Cardiac atrium fibroblast (primary cell): ENCODE data around the gene SLC18B1. TPM values are rescaled to one million over a fixed set of nuclear protein-coding genes. Genes with fewer than 3 reads are reported as not detected.

Source experiments
- total RNA-seq: library from RNA; depleted of rRNA; stranded (reverse); fragments of >200 nt; gene quantifications from 2 replicates; pipeline ENCODE4 v1.2.3, GENCODE V29; 2015

Gene SLC18B1
- total RNA-seq, result 1.6 and 4.9 TPM in 2 replicates

DNA sequence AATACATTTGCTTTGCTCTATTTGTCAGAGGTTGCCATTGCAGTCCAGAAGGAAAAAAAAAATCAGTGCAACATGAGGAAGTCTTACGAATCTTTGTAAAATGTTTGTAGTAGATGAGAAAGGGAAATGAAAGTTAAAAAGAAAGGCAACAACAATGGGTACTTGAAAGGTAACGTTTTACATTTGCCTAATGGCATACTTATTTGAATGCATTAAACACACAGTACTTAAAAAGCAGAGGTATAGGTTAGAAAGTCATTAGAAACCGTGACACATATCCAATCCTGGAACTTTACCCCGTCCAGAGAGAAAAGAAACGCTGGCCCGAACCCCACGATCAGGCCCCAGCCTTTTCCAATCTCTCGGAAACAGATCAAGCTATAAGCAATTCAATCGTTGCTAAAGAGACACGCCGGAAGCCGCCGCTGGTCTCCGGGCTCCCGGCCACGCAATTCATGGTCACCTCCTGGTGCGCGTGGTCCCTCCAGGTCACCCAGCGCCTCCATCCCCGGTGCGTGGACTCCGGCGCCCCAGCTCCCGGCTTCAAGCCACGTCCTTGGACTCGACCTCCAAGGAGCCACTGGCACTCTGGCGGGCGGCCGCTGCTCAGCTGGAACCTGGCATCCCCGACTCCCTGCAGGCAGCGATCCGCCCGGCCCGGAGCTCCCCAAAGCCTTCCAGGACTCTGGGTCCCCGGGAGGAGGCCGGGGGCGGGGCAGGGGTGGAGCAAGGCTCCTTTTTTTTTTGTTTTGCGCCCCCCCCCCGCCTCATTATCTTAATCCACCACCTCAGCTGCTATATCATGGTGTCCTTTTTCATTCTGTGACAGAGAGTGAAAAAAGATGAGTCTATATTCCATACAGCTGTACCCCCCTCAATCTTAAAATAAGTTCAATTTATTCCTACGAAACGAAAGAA is at the start of gene SLC18B1:
Gene SLC18B1, minus strand, starts transcription at position 687 of the 918 bp plus-strand sequence. Its CDS starts 181 bp downstream, at position 506.

Other genes starting within 250 kb of the SLC18B1 start
- not detected in 2 replicates for gene TAAR8, start 246.0 kb downstream of the SLC18B1 start, total RNA-seq
- not detected in 2 replicates for gene TAAR6, start 228.3 kb downstream of the SLC18B1 start, total RNA-seq
- gene TAAR5, start 208.9 kb downstream of the SLC18B1 start, total RNA-seq, result not detected in 2 replicates
- gene TAAR2, start 174.4 kb downstream of the SLC18B1 start, total RNA-seq, result not detected in 2 replicates
- gene TAAR1, start 139.5 kb downstream of the SLC18B1 start, total RNA-seq, result not detected in 2 replicates
- gene VNN1, start 84.6 kb downstream of the SLC18B1 start, total RNA-seq, result not detected in 2 replicates
- gene VNN2, start 40.7 kb downstream of the SLC18B1 start, total RNA-seq, result 0.16 TPM in 1 of 2 replicates, not detected in the other
- gene RPS12, start 15.9 kb upstream of the SLC18B1 start, total RNA-seq, result 2,574 and 2,652 TPM in 2 replicates